GM18502 (cell line): ENCODE results near the gene ACKR2.

Experiments used
- ATAC-seq: cut with Tn5 transposase; IDR thresholded peaks from one replicate; pipeline ENCODE4 v1.9.1; 2021; ENCODE audit warnings: mild to moderate bottlenecking; ENCODE audit not compliant: unreplicated experiment, poor library complexity

Gene ACKR2, protein sequence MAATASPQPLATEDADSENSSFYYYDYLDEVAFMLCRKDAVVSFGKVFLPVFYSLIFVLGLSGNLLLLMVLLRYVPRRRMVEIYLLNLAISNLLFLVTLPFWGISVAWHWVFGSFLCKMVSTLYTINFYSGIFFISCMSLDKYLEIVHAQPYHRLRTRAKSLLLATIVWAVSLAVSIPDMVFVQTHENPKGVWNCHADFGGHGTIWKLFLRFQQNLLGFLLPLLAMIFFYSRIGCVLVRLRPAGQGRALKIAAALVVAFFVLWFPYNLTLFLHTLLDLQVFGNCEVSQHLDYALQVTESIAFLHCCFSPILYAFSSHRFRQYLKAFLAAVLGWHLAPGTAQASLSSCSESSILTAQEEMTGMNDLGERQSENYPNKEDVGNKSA

GRCh38 chr3:42809202-42809601 lies at the start of gene ACKR2:
TSS of gene ACKR2 (plus strand) at chr3:42809445. CDS start at chr3:42864503, 55,058 bp downstream.
- no peak for ATAC-seq

- no peak for ATAC-seq
These were observed 47.1 kb upstream of the ACKR2 start for GRCh38 chr3:42762046-42762724.

DNA sequence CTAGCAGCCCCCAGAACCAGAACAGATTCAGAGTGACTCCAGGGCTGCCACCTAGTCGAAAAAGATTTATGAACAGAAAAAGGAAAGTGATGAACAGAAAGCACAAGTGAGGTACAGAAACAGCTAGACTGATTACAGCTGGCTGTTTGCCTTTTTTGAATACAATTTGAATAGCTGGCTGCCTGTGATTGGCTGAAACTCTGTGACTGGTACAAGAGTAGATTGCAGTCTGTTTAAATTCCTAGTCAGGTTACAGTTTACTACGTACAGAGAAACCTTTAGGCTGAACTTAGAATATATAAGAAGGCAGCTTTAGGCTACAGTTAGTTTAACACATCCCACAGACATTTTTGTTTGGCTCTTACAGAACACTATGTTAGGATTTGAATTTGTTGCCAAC lies 46.2 kb upstream of the ACKR2 start:
- no peak for ATAC-seq

- ATAC-seq: no peak
These were observed 45.1 kb upstream of the ACKR2 start for GRCh38 chr3:42764115-42764514.

- ATAC-seq: no peak
These were observed 44.5 kb upstream of the ACKR2 start for GRCh38 chr3:42764561-42765295.

GRCh38 chr3:42769477-42770131 lies 39.6 kb upstream of the ACKR2 start:
- ATAC-seq: no peak

GRCh38 chr3:42771271-42771670 lies 38.0 kb upstream of the ACKR2 start:
- no peak for ATAC-seq

DNA sequence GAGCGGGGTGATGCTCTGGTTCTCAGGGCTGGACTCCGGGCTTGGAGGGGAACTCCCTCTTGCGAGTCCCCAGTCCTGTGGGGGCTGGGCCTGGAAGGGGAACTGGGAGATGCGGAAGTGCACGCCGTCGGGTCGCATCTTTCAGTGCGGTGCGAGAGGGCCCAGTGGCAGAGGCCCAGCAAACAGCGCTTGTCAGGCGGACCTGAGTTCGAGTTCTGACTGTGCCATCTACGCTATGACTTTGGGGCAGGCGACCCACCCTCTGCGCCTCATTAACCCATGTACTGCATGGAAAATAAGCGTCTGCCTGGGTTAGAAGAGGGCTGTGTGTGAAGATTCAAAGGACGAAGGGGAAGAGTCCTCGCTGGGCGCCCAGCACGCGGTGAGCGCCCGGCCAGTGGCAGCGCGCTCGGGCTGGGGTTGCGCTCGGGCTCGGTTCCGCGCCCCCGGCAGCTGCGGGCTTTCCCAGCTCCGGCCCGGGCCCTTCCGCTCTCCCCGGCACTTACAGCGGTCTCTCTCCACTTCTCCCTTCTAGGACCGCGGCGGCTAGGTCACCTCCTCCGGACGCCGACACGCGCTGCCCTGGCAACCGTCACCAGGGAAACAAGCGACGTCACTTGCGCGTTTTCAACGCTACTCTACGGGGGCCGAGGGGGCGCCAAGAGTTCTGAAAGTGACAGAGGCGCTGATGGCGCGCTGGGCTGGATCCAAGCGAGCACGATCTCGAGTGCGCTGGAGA lies 36.4 kb upstream of the ACKR2 start, which contains the start of gene CCDC13:
Gene CCDC13, minus strand, starts transcription at position 584 of the 739 bp plus-strand sequence. CDS start 14,908 bp downstream, outside the sequence.
- peak; percentile 97 for ATAC-seq

GRCh38 chr3:42773409-42773751 lies 35.9 kb upstream of the ACKR2 start:
- peak; percentile 15 for ATAC-seq

- ATAC-seq: no peak
These were observed 30.6 kb upstream of the ACKR2 start for GRCh38 chr3:42778644-42779043.

- ATAC-seq: no peak
These were observed 28.8 kb upstream of the ACKR2 start for GRCh38 chr3:42780398-42780797.

- peak; percentile 64 for ATAC-seq
These were observed 28.1 kb upstream of the ACKR2 start for GRCh38 chr3:42780892-42781700.

DNA sequence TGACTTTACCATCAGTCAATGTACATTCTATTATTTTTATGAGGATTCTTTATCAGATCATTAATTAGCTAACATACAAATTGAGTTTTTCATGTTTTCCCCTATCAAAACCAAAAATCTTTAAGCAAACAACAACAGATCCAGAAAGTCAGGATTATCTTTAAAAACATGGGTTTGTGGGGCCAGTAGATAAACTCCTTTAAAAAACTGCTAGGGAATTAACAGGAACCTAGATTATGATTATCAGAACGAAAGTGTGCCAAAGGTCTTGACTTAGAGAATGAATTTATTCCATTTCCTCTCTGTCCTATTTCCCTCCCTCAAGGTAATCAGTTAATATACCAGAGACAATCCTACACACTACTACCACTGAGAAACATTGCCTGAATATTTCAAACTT lies 23.0 kb upstream of the ACKR2 start:
- no peak for ATAC-seq

GRCh38 chr3:42786631-42787030 lies 22.6 kb upstream of the ACKR2 start:
- no peak for ATAC-seq

DNA sequence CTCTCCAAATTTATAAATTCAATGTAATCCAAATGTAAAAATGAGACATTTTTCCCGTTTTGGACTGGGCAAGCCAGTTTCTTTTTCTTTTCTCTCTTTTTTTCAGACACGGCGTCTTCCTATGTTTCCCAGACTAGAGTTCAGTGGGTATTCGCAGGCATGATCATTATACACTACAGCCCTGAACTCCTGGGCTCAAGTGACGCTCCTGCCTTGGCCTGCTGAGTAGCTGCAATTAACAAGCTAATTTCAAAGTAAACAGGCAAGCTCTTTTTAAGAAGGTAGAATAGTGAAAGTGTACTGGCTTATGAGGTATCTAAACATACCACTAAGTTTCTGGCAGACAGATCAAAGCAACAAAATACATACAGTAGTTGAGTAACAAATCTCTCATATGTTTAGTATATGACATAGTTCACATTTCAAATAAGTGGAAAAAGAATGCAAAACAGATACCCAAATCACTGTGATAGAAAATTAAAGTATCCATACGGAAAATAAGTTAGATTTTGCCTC lies 18.5 kb upstream of the ACKR2 start:
- ATAC-seq: no peak

GRCh38 chr3:42795621-42796181 lies 13.5 kb upstream of the ACKR2 start:
- ATAC-seq: no peak

DNA sequence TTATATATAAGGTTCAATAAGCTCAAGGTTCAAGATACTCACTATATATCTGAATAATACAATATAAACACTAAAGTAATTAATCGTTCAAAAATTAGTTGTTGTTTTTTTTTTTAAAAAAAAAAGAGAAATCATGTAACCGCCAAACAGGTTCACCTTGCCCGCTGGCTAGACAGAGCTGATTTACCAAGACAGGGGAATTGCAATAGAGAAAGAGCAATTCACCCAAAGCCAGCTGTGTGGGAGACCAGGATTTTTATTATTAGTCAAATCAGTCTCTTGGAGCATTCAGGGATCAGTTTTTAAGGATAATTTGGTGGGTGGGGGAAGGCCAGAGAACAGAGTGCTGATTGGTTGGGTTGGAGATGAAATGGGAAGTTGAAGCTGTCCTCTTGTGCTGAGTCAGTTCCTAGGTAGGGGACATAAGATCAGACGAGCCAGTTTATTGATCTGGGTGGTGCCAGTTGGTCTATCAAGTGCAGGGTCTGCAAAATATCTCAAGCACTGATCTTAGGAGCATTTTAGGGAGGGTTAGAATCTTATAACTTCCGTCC lies 12.8 kb upstream of the ACKR2 start:
- no peak for ATAC-seq

GRCh38 chr3:42799376-42799775 lies 9.9 kb upstream of the ACKR2 start:
- no peak for ATAC-seq
